Measurements from ENCODE around the gene GOSR1. TPM values are rescaled to one million over a fixed set of nuclear protein-coding genes. Genes with fewer than 3 reads are reported as not detected.

Gene GOSR1
- total RNA-seq, 1 experiment from 2014 or later, result 58.1 TPM

DNA sequence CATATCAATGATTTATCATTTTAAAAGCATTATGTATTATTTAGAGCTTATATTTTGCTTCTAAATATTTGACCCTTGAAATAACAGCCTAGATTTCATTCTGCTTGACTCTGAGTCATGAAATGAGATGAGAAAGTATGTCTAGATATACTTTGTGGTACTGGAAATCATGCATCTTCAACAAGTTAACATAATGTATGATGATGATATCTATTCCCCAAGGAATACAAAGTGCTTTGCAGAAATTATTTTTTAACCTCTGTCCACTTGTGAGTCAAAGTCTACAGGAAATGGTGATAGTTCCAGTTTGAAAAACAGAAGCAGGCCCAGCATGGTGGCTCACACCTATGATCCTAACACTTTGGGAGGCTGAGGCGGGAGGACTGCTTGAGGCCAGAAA lies 36.1 kb downstream of the GOSR1 start:
- Histone ChIP-seq H3K4ac (ENCODE audit: low read depth, low read length) (no peak overlapping the region), H3K4me1 (ENCODE audit: insufficient read depth, low read length) (no peaks in the 10 kb centered on the region), H4K20me1 (ENCODE audit: control insufficient read depth, insufficient read depth, insufficient read length) (no peaks in the 10 kb centered on the region), H3K27me3 (ENCODE audit: insufficient read depth, low read length) (no peaks in the 10 kb centered on the region), H2BK20ac (ENCODE audit: low read depth, low read length, poor library complexity, severe bottlenecking) (no peak overlapping the region), H3K9ac (ENCODE audit: extremely low read depth, insufficient read length, low read length) (no peak overlapping the region), H3T11ph (ENCODE audit: low read length) (no peak overlapping the region), H2BK5ac (ENCODE audit: insufficient read length, low read length) (no peak overlapping the region), H2BK12ac (ENCODE audit: insufficient read length, low read depth, low read length) (no peak overlapping the region), H3K23me2 (ENCODE audit: insufficient read length, low read depth, low read length, poor library complexity, severe bottlenecking) (no peaks in the 10 kb centered on the region), H3K23ac (ENCODE audit: insufficient read length, low read depth, low read length) (no peak overlapping the region), H4K5ac (ENCODE audit: insufficient read length, low read depth, low read length) (no peak overlapping the region), H3K14ac (ENCODE audit: insufficient read depth, low read length) (no peak overlapping the region), H3K18ac (ENCODE audit: insufficient read length, low read depth, low read length) (no peak overlapping the region), H3K79me2 (ENCODE audit: insufficient read depth, low read length) (no peaks in the 10 kb centered on the region), H3K79me1 (ENCODE audit: insufficient read depth, low read depth, low read length, poor library complexity, severe bottlenecking) (no peaks in the 10 kb centered on the region), H3K27ac (ENCODE audit: insufficient read length, low read depth, low read length) (no peak overlapping the region), H4K8ac (replicated peaks; ENCODE audit: insufficient read length, low read depth, low read length) (no peak overlapping the region), H3K56ac (ENCODE audit: insufficient read length, low read depth, low read length) (no peak overlapping the region), H3K9me3 (ENCODE audit: control insufficient read depth, low read depth, low read length) (no peaks in the 10 kb centered on the region), H2BK15ac (ENCODE audit: low read depth, low read length) (no peak overlapping the region), H2AK5ac (ENCODE audit: insufficient read length, low read length) (no peak overlapping the region), H3K4me2 (ENCODE audit: insufficient read depth, insufficient read length, low read length) (no peak overlapping the region), H2BK120ac (ENCODE audit: low read depth, low read length, poor library complexity, severe bottlenecking) (no peak overlapping the region), H2AFZ (ENCODE audit: low read length) (no peak overlapping the region), H4K91ac (ENCODE audit: insufficient read length, low read depth, low read length) (no peak overlapping the region)
- no peak for DNase-seq
- Mint-ChIP-seq H3K36me3 (ENCODE audit: insufficient read depth in 1 of 3, low read depth in 3 of 3) (peaks cover 4 to 32% (median 9%) of the 10 kb centered on the region in 3 experiments; a peak in 5 of 7 replicates), H3K9me3 (no peaks in the 10 kb centered on the region), H3K4me3 (no peak overlapping the region), H3K4me1 (no peaks in the 10 kb centered on the region), H3K27me3 (ENCODE audit: low read depth) (no peaks in the 10 kb centered on the region), H3K27ac (no peak overlapping the region)
- TF ChIP-seq, protein P1, sequence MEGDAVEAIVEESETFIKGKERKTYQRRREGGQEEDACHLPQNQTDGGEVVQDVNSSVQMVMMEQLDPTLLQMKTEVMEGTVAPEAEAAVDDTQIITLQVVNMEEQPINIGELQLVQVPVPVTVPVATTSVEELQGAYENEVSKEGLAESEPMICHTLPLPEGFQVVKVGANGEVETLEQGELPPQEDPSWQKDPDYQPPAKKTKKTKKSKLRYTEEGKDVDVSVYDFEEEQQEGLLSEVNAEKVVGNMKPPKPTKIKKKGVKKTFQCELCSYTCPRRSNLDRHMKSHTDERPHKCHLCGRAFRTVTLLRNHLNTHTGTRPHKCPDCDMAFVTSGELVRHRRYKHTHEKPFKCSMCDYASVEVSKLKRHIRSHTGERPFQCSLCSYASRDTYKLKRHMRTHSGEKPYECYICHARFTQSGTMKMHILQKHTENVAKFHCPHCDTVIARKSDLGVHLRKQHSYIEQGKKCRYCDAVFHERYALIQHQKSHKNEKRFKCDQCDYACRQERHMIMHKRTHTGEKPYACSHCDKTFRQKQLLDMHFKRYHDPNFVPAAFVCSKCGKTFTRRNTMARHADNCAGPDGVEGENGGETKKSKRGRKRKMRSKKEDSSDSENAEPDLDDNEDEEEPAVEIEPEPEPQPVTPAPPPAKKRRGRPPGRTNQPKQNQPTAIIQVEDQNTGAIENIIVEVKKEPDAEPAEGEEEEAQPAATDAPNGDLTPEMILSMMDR (conservative IDR thresholded peaks at IDR 0.05), result no peak
- no CpG with 5 or more reads among the region's 1 CpG for WGBS (ENCODE audit: extremely low coverage, insufficient read length, low lambda C conversion rate)
